HEK293T (cell line): ENCODE results near the gene LSAMP.

Experiments
- CTCF ChIA-PET: fragments of 350-600 bp; formaldehyde crosslinking; extraction: SDS; loops from one replicate; lab custom pipeline; 2021; ENCODE audit warnings: antibody characterized with exemption, inconsistent platforms; lab: Yijun Ruan, JAX
- POLR2A ChIA-PET: fragments of 350-600 bp; formaldehyde crosslinking; extraction: SDS; loops from one replicate; lab custom pipeline; 2020; ENCODE audit warnings: antibody characterized with exemption, inconsistent platforms; lab: Yijun Ruan, JAX
- DNase-seq: peaks from one replicate; pipeline ENCODE4 v3.0.0; 2012; ENCODE audit warnings: mixed read lengths; ENCODE audit errors: extremely low spot score
- ARNT ChIP-seq: fragments of 450-650 bp; IDR thresholded peaks from 2 replicates; pipeline ENCODE4 v1.6.1; 2017; ENCODE audit warnings: mild to moderate bottlenecking
- BHLHE40 ChIP-seq: fragments of 450-650 bp; IDR thresholded peaks from 2 replicates; pipeline ENCODE4 v1.6.1; 2016; ENCODE audit warnings: mild to moderate bottlenecking, moderate library complexity, borderline replicate concordance
- CTBP1 ChIP-seq: fragments of 450-650 bp; IDR thresholded peaks from 2 replicates; pipeline ENCODE4 v1.6.1; 2016; ENCODE audit warnings: borderline replicate concordance
- ELF4 ChIP-seq: fragments of 450-650 bp; IDR thresholded peaks from 2 replicates; pipeline ENCODE4 v1.6.1; 2017; ENCODE audit warnings: antibody characterized with exemption
- FOXA1 ChIP-seq: fragments of 450-650 bp; IDR thresholded peaks from 2 replicates; pipeline ENCODE4 v1.6.1; 2016; ENCODE audit warnings: mild to moderate bottlenecking
- FOXK2 ChIP-seq: fragments of 450-650 bp; IDR thresholded peaks from 2 replicates; pipeline ENCODE4 v1.6.1; 2016; ENCODE audit warnings: mild to moderate bottlenecking
- FOXM1 ChIP-seq: fragments of 450-650 bp; IDR thresholded peaks from 2 replicates; pipeline ENCODE4 v1.6.1; 2017; ENCODE audit warnings: mild to moderate bottlenecking, borderline replicate concordance
- HDGF ChIP-seq: fragments of 450-650 bp; IDR thresholded peaks from 2 replicates; pipeline ENCODE4 v1.6.1; 2017; ENCODE audit warnings: antibody characterized with exemption, borderline replicate concordance
- L3MBTL2 ChIP-seq: fragments of 450-650 bp; conservative IDR thresholded peaks from 2 replicates; pipeline ENCODE4 v1.6.1; 2016; ENCODE audit warnings: mild to moderate bottlenecking
- LEF1 ChIP-seq: fragments of 450-650 bp; IDR thresholded peaks from 2 replicates; pipeline ENCODE4 v1.6.1; 2017; ENCODE audit warnings: mild to moderate bottlenecking, borderline replicate concordance
- NFRKB ChIP-seq: fragments of 450-650 bp; IDR thresholded peaks from 2 replicates; pipeline ENCODE4 v1.6.1; 2016; ENCODE audit warnings: mild to moderate bottlenecking, moderate library complexity
- SP1 ChIP-seq: fragments of 450-650 bp; IDR thresholded peaks from 2 replicates; pipeline ENCODE4 v1.6.1; 2017
- SUZ12 ChIP-seq: fragments of 450-650 bp; IDR thresholded peaks from 2 replicates; pipeline ENCODE4 v1.6.1; 2016; ENCODE audit warnings: mild to moderate bottlenecking
- TARDBP ChIP-seq: fragments of 450-650 bp; IDR thresholded peaks from 2 replicates; pipeline ENCODE4 v1.6.1; 2016
- ZNF384 ChIP-seq: fragments of 450-650 bp; IDR thresholded peaks from 2 replicates; pipeline ENCODE4 v1.6.1; 2016
- TF ChIP-seq, protein P1 (sequence below): fragments of 450-650 bp; IDR thresholded peaks from 2 replicates; pipeline ENCODE4 v1.6.1; 2016

LSAMP gene

DNA sequence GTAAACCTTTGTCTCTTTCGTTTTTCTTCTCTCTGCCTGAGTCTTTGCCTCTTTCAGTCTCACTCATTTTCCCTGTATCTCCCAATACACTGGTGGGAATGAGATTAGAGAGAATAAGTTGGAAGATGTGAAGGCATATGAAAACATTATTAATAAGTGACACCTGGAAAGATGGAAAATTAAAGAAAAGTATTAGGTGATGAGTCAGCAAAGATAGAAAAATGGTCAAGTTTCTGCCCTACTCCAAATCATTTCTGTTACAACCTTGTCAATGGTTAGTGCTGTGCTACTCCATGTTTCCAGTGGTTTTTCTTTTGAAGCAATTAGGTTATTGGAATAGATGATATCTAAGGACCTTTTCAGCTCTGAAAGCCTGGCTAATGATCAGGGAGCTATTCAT, 252.8 kb downstream of the LSAMP start:
- ChIA-PET CTCF (no interaction called here), POLR2A (no interaction called here)
- no peak for DNase-seq
- TF ChIP-seq CTBP1 (no peak), FOXK2 (no peak), SP1 (no peak), ELF4 (no peak), L3MBTL2 (no peak), HDGF (no peak), TARDBP (no peak), ARNT (no peak), LEF1 (no peak), BHLHE40 (no peak), NFRKB (no peak), FOXM1 (no peak), FOXA1 (no peak), SUZ12 (no peak), ZNF384 (no peak)
- TF ChIP-seq, protein P1, sequence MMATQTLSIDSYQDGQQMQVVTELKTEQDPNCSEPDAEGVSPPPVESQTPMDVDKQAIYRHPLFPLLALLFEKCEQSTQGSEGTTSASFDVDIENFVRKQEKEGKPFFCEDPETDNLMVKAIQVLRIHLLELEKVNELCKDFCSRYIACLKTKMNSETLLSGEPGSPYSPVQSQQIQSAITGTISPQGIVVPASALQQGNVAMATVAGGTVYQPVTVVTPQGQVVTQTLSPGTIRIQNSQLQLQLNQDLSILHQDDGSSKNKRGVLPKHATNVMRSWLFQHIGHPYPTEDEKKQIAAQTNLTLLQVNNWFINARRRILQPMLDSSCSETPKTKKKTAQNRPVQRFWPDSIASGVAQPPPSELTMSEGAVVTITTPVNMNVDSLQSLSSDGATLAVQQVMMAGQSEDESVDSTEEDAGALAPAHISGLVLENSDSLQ = no peak

DNA sequence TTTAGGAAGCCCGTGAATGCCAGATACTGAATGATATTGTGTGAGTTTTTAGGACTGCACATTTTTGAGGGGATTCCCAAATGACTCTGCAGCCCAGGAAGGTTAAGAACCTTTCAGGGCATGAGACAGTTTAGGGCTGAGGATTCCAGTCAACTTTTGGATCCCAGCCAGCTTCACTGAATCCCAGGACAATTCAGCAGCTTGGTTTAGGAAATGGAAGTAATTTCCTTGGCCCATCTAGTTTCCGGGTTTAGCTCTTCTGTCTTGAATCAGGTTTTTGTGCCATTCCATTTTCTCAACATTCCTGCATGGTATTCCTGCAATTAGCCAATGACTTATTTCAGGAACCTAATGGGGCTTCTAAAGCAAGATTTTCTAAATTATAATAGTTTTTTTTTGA, 253.9 kb downstream of the LSAMP start:
- no peak for TF ChIP-seq TARDBP
- no peak for DNase-seq
- ChIA-PET CTCF (no interaction called here), POLR2A (no interaction called here)

DNA sequence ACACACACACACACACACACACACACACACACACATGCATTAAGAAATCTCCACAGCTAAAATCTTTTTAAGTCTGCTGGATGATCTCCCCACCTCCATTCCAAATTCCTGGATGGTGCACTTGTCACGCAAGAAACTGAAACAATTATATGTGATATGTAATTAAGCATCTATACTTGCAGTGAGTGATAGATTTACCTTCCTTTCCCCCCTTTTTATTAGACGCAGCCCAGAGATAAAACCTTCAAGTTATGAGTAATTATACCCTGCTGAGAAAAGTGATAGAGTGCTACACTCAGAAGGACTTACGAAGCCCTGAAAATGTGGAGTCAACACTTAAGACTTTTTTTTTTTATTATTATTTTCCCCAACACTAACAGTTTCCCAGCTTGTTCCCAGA, 255.2 kb downstream of the LSAMP start:
- DNase-seq = peak; percentile 17
- TF ChIP-seq SUZ12 = no peak
- TF ChIP-seq HDGF = no peak
- peak; percentile 79 for TF ChIP-seq ZNF384
- TF ChIP-seq, protein P1 = peak; percentile 89
- TF ChIP-seq LEF1 = no peak
- TF ChIP-seq FOXK2 = no peak
- TF ChIP-seq L3MBTL2 = no peak
- TF ChIP-seq TARDBP = no peak
- TF ChIP-seq NFRKB = no peak
- TF ChIP-seq ELF4 = no peak
- peak; percentile 88; the same call in 1 of the 2 replicates for TF ChIP-seq CTBP1
- no peak for TF ChIP-seq SP1
- TF ChIP-seq BHLHE40 = no peak
- peak; percentile 95 for TF ChIP-seq ARNT
- no peak for TF ChIP-seq FOXM1
- TF ChIP-seq FOXA1 = no peak
- ChIA-PET POLR2A (no interaction called here), CTCF (no interaction called here)

DNA sequence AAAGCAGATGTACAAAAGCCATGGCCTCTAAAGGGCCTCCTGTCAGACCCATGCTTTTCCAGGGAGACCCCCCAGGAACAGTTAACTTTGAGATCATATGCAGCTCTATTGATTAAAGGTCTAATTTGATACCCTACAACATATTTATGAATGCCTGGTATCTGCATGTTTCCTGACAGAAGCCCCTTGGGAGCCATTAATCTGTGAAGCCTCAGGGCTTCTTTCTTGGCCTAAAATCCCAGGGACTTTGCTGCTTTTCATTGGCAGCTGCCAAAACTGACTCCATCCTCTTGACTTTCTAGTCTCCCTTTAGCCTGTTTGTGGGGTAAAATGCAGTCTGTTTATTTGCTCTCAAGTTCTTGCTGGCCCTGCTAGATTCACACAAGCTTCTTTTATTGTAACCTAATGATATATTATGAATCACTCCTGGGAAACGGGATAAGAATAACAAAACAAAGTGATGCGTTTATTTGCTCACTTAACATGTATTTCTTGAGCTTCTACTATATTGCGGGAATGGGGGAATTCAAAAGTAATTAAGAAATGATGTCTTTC, 257.0 kb downstream of the LSAMP start:
- TF ChIP-seq ARNT (no peak), LEF1 (no peak), ZNF384 (no peak), NFRKB (no peak), CTBP1 (no peak), ELF4 (no peak), BHLHE40 (no peak), HDGF (no peak)
- CTCF ChIA-PET = no interaction called here
- POLR2A ChIA-PET = no interaction called here
- DNase-seq = no peak

DNA sequence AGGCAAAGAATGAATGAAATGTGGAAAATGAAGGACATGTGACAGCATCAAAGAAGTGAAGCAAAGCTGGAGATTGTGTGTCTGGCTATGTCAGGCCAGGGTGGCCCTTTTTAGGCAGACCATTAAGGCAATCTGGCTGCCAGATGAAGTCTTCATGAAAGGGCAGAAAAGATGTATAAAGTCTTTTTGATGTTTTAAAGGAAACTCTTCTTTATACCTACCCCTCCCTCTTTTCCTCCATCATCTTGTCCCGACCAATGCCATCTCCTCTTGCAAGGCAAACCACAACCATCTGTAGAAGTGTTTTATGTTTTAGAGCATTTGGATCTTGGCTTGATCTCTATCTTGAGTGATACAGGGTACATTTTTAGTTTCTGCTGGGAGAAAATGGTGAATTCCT, 259.2 kb downstream of the LSAMP start:
- POLR2A ChIA-PET = no interaction called here
- CTCF ChIA-PET = no interaction called here
- no peak for DNase-seq
- TF ChIP-seq BHLHE40 = no peak
- no peak for TF ChIP-seq FOXM1
- TF ChIP-seq ARNT = no peak
- no peak for TF ChIP-seq ELF4
- TF ChIP-seq ZNF384 = no peak
- TF ChIP-seq CTBP1 = no peak
- no peak for TF ChIP-seq SUZ12
- TF ChIP-seq SP1 = no peak
- no peak for TF ChIP-seq TARDBP
- TF ChIP-seq FOXK2 = no peak
- TF ChIP-seq HDGF = no peak

DNA sequence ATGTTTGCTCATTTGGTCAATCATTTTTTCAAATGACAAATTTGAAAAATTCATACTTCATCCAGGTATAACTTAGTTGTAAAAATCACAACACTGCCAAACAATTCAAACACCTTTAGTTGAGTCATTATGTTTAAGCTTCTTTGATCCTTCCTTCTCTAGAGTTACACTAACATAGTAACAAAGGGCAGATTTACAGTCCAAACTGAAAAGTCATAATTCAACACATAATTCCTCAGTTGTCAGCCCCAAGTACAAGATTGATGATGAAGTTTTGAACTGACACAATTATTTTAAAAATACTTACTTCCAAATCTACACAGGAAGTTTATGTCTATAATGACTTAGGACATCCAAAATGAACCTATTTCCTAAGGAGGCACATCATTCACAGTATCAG, 264.1 kb downstream of the LSAMP start:
- POLR2A ChIA-PET = interaction anchor here (0.7 kb wide), 1 partner anchor 282 kb away, joined by 3 read pairs; no protein-coding TSS in a partner anchor
- CTCF ChIA-PET = no interaction called here
- TF ChIP-seq, protein P1 = 0 out of 2 replicates have a peak, but pooled peaks have one; percentile 6
- no peak for TF ChIP-seq BHLHE40
- no peak for DNase-seq

DNA sequence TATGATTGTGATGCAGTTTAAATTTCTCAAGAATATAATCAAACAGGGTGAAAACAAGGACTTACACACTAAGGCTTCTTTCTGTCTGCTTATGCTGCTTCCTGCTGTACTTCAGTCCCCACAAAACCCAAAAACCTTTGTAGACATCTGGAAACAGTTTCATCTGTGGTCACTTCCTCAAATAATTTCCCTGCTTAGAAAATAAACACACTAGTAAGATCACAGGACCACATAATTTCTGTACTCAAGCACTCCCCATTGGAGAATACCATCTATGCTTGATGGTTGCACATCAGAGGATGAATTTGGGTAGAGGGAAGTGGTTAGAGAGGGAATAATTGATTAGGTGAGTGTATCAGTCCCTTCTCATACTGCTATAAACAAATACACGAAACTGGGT, 266.2 kb downstream of the LSAMP start:
- ChIA-PET CTCF (no interaction called here), POLR2A (no interaction called here)
- TF ChIP-seq BHLHE40 = no peak
- TF ChIP-seq HDGF = no peak
- no peak for TF ChIP-seq ELF4
- TF ChIP-seq CTBP1 = no peak
- TF ChIP-seq SP1 = no peak
- TF ChIP-seq FOXM1 = no peak
- no peak for TF ChIP-seq TARDBP
- no peak for TF ChIP-seq ARNT
- TF ChIP-seq SUZ12 = no peak
- TF ChIP-seq ZNF384 = no peak
- no peak for TF ChIP-seq LEF1
- TF ChIP-seq, protein P1 = no peak
- no peak for DNase-seq
